Measurements from ENCODE around the gene LYPD6B.

Gene LYPD6B

GRCh38 chr2:149041482-149041881, 3.0 kb downstream of the LYPD6B start:
- Histone ChIP-seq H3K4me2 (no peak overlapping the region), H3K9ac (no peak overlapping the region), H4K20me1 (ENCODE audit: insufficient read depth) (no peaks in the 10 kb centered on the region), H3K27ac (no peak overlapping the region), H3K4me1 (ENCODE audit: low read depth, poor library complexity, severe bottlenecking) (no peaks in the 10 kb centered on the region), H3K36me3 (ENCODE audit: insufficient read depth) (no peaks in the 10 kb centered on the region), H3K27me3 (ENCODE audit: insufficient read depth, low read depth) (no peaks in the 10 kb centered on the region), H3K79me2 (ENCODE audit: insufficient read depth, low read depth) (no peaks in the 10 kb centered on the region), H2AFZ (ENCODE audit: low read depth) (no peak overlapping the region), H3K4me3 (IDR thresholded peaks at IDR 0.05; ENCODE audit: insufficient read depth, low read depth, low read length) (no peak overlapping the region)
- TF ChIP-seq CTCF (conservative IDR thresholded peaks at IDR 0.05; ENCODE audit: low read depth, low read length) = no peak

- Histone ChIP-seq H3K4me1 (ENCODE audit: low read depth, poor library complexity, severe bottlenecking) (no peaks in the 10 kb centered on the region), H3K36me3 (ENCODE audit: insufficient read depth) (no peaks in the 10 kb centered on the region), H3K27ac (no peak overlapping the region), H3K79me2 (ENCODE audit: insufficient read depth, low read depth) (no peaks in the 10 kb centered on the region), H3K4me2 (no peak overlapping the region), H2AFZ (ENCODE audit: low read depth) (no peak overlapping the region), H3K4me3 (IDR thresholded peaks at IDR 0.05; ENCODE audit: insufficient read depth, low read depth, low read length) (no peak overlapping the region), H3K27me3 (ENCODE audit: insufficient read depth, low read depth) (no peaks in the 10 kb centered on the region), H3K9ac (no peak overlapping the region), H4K20me1 (ENCODE audit: insufficient read depth) (no peaks in the 10 kb centered on the region)
- no peak for TF ChIP-seq CTCF (conservative IDR thresholded peaks at IDR 0.05; ENCODE audit: low read depth, low read length)
These were observed 4.4 kb downstream of the LYPD6B start for GRCh38 chr2:149042881-149043280.

GRCh38 chr2:149044500-149044899, 6.0 kb downstream of the LYPD6B start:
- Histone ChIP-seq H3K27me3 (ENCODE audit: insufficient read depth, low read depth) (no peaks in the 10 kb centered on the region), H3K79me2 (ENCODE audit: insufficient read depth, low read depth) (no peaks in the 10 kb centered on the region), H3K4me2 (no peak overlapping the region), H3K36me3 (ENCODE audit: insufficient read depth) (no peaks in the 10 kb centered on the region), H3K4me3 (IDR thresholded peaks at IDR 0.05; ENCODE audit: insufficient read depth, low read depth, low read length) (no peak overlapping the region), H3K4me1 (ENCODE audit: low read depth, poor library complexity, severe bottlenecking) (no peaks in the 10 kb centered on the region), H2AFZ (ENCODE audit: low read depth) (no peak overlapping the region), H3K27ac (no peak overlapping the region), H3K9ac (no peak overlapping the region), H4K20me1 (ENCODE audit: insufficient read depth) (no peaks in the 10 kb centered on the region)
- no peak for TF ChIP-seq CTCF (conservative IDR thresholded peaks at IDR 0.05; ENCODE audit: low read depth, low read length)

- no peak overlapping the region for H3K4me3 ChIP-seq (IDR thresholded peaks at IDR 0.05; ENCODE audit: insufficient read depth, low read depth, low read length)
- H3K27ac ChIP-seq = no peak overlapping the region
- H4K20me1 ChIP-seq (ENCODE audit: insufficient read depth) = no peaks in the 10 kb centered on the region
- H3K9ac ChIP-seq = no peak overlapping the region
- H3K27me3 ChIP-seq (ENCODE audit: insufficient read depth, low read depth) = no peaks in the 10 kb centered on the region
- no peak overlapping the region for H3K4me2 ChIP-seq
- no peak for TF ChIP-seq CTCF (conservative IDR thresholded peaks at IDR 0.05; ENCODE audit: low read depth, low read length)
- H3K79me2 ChIP-seq (ENCODE audit: insufficient read depth, low read depth) = no peaks in the 10 kb centered on the region
- no peaks in the 10 kb centered on the region for H3K4me1 ChIP-seq (ENCODE audit: low read depth, poor library complexity, severe bottlenecking)
- H3K36me3 ChIP-seq (ENCODE audit: insufficient read depth) = no peaks in the 10 kb centered on the region
- no peak overlapping the region for H2AFZ ChIP-seq (ENCODE audit: low read depth)
These were observed 8.6 kb downstream of the LYPD6B start for GRCh38 chr2:149047118-149047517.

GRCh38 chr2:149049142-149049541, 10.6 kb downstream of the LYPD6B start:
- Histone ChIP-seq H3K9ac (no peak overlapping the region), H3K4me2 (no peak overlapping the region), H4K20me1 (ENCODE audit: insufficient read depth) (no peaks in the 10 kb centered on the region), H3K36me3 (ENCODE audit: insufficient read depth) (no peaks in the 10 kb centered on the region), H3K4me3 (IDR thresholded peaks at IDR 0.05; ENCODE audit: insufficient read depth, low read depth, low read length) (no peak overlapping the region), H3K79me2 (ENCODE audit: insufficient read depth, low read depth) (no peaks in the 10 kb centered on the region), H2AFZ (ENCODE audit: low read depth) (no peak overlapping the region), H3K27ac (no peak overlapping the region), H3K4me1 (ENCODE audit: low read depth, poor library complexity, severe bottlenecking) (no peaks in the 10 kb centered on the region), H3K27me3 (ENCODE audit: insufficient read depth, low read depth) (no peaks in the 10 kb centered on the region)
- no peak for TF ChIP-seq CTCF (conservative IDR thresholded peaks at IDR 0.05; ENCODE audit: low read depth, low read length)

Measured in KMS-11 (cell line).